Fibroblast of skin of left biceps (primary cell): ENCODE results near the gene FABP6.
"Not testable (repeated sequence)": the region's sequence is repeated elsewhere in the genome, so short reads cannot be mapped to it uniquely, and the experiment has no call there.

Experiments used
- DNase-seq, 2 experiments: peaks; one replicate each; pipeline ENCODE4 v3.0.0-alpha.2; 2013; ENCODE audit warnings: low read depth in 2 of 2

Gene FABP6

DNA sequence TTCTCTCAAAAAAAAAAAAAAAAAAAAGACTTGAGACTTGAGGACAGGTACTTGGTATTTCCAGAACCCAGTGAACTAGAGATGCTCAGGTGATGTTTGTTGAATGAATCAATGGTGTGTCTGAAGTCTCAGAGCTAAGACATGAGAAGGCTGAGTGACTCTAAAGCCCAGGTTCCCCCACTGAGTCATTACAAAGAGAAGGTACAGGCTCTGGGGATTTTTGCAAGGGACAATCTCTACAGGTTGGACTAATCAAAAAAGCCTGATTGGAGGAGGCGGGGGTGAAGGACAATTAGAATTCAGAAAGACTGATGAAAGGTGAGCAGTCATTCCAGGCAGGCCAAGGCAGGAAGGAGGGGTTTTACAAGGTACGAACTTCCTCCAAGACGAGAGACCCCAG is 8.2 kb upstream of the FABP6 start:
- DNase-seq = no peak

DNA sequence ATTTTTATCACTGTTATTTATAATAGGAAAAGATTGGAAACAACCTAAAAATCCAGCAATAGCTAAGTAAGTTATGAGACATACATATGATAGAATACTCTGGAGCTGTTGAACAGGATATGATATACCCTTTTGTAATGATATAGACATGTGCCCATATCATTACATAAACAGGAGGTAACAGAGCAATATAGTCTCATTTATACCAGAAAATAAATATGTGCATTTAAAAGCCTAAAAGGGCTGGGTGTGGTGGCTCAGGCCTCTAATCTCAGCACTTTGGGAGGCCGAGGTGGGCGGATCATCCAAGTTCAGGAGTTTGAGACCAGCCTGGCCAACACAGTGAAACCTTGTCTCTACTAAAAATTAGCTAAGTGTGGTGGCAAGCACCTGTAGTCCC is 2.3 kb upstream of the FABP6 start:
- DNase-seq = no peak

DNA sequence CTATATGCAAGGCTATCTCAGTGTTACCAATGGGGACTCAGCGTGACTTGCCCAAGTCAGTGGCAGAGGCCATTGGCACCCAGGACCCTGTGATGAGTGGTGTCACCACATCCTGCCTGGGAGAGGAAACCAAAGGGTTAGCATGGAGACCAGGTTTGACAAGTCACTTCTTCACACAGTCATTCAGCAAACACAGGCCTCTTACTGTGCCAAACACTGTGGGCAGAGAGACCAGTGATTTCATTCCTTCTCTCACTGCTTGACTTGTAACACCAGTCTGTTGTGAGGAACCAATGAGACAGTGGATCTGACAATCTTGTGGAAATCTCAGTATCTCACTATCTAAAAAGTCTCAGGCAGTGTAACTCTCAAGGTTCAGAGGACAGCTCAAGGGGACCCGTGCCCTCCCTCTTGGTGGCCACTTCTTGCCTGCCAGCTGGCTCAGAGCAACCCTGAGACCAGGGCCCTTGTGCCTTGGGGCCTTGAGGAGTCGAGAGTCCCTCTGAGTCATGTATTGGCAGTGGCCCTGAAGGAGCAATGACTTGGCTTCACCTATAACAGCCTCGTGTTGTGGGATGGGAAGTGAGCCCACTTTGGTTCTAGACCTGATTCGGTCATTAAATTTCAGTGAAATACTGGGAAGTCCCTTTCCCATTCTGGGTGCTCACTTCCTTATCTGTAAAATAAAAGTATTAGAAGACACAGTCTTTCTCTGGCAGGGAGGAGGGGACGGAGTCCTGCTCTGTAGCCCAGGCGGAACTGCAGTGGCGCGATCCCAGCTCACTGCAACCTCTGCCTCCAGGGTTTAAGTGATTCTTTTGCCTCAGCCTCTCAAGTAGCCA is 1.6 kb downstream of the FABP6 start:
- DNase-seq = peak in 1 of 2 experiments; percentile 0

DNA sequence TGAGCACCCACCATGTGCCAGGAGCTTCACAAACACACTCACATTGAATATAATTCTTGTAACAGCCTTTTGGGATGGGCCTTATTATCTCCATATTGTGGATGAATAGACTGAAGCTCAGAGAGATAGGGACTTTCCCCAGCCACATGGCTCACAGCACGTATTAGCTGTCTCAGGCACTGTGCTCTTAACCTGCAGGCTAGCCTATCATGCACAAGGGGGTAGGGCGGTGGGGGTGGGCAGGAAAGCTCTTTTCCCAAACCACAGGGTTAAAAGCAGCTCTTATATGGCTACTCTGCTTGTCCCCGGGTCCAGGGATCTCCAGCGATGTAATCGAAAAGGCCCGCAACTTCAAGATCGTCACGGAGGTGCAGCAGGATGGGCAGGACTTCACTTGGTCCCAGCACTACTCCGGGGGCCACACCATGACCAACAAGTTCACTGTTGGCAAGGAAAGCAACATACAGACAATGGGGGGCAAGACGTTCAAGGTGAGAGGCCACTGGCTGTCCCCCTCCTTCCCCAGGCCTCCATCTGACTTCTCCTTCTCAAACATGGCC is 2.6 kb downstream of the FABP6 start:
- DNase-seq = no peak

DNA sequence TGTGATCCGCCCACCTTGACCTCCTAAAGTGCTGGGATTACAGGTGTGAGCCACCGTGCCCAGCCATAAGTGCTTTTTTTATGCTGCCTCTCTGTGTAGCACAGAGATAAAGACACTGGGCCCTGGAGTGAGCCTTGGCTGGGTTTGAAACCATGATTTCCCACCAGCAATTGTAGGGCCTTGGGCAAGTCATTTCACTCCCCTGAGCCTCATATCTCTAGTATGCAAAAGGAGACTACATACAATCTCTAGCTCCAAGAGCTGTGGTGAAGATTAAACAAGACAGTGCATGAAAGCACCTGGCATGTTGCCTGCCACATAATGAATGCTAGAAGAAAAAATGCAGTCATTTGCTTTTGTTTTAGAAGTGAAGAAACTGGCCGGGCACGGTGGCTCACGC is 3.9 kb downstream of the FABP6 start:
- DNase-seq = no peak

DNA sequence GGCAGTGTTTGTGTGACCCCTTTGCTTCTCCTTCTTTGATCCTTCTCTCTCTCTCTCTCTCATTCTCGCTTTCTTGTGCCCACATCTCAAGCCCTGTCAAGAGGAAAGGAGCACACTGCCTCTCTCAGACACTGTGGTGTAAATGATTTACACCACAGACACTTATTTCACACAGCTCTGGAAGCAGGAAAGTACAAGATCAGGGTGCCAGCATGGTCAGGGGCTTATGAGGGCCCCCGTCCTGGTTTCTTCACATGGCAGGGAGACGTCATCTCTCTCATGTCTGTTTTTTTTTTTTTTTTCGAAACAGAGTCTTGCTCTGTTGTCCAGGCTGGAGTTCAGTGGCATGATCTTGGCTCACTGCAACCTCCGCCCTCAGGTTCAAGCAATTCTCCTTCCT is 6.4 kb downstream of the FABP6 start:
- no peak for DNase-seq

DNA sequence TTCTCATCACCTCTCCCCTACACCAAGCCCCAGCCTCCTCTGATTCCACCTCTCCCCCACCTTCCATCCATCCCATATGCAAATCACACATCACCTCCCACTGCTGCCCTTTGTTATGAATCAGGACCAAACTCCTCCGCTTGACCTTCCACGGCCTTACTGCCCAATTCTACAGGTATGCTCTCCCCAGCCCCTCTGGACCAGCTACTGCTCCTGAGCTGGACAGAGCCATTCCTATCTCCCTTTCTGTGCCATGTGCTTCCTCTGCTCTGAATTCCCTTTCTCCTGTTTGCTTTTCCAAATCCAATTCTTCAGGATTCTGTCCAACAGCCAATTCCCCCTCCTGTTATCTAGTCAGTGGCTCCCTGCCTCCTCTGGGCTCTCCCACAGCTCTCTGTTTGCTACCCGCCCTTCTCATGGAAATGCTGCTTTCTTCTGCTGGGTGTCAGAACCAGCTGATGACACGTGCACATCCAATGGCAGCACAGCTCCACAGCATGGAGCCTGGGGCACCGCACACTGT is 8.3 kb downstream of the FABP6 start:
- DNase-seq = no peak

DNA sequence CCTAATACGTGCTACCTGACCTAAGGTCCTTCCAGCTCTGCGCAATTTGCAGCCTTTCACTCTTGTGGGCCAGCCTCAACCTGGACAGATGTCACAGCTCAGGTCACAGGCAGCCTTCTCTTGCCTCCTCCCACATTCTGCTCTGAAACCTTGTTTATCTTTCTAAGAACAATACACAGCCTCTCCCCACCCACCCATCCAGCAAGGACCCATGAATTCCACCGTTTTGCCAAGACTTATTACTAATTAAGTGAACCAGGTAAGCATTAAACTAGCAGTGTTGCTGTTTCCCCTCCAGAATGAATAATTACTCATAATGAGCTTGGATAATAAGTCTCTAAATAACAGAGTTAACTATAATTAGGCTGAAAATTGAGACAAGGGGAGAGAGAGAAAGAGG is 11.0 kb downstream of the FABP6 start:
- no peak for DNase-seq

DNA sequence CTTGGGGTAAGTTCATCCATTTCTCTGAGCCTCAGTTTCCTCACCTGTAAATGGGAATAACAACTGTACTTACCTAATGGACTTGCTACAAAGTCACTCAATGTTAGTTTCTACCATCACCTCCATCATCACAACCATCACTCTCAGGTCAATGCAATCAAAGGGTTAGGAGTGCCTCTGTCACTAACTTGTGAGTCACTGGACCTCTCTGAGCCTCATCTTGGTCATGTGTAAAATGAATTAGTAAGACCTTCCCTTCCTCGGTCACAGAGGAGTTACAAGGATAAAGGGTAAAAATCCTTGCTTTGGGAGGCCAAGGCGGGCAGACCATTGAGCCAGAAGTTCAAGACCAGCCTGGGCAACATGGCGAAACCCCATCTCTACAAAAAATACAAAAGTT is 12.8 kb downstream of the FABP6 start:
- DNase-seq = no peak

DNA sequence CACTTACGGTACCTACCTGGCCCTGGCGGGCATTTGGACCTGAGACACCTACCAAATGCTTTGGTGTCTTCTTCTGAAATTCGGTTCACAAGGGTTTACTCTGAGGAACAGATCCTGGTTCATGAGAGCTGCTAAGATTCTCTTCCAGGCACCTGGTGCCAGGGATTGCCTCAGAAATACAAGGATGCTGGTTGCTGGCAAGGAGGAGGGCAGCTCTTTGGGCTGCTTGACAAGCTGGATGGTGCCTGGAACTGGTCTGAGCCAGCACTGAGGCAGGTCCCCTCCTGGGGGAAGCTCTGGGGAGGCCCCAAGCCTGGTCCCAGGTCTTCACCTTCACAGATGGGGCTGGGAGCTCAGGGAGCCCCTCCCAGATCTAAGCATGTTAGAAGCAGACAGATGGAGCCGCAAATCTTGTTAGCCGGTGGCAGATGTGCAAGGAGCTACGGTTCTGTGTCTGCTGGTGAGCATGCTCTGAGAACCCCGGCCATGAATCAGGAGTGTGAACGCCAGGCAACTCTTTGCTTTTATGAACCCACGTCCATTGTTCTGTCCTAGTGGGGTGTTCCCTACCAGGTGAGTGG is 16.3 kb downstream of the FABP6 start:
- no peak for DNase-seq

DNA sequence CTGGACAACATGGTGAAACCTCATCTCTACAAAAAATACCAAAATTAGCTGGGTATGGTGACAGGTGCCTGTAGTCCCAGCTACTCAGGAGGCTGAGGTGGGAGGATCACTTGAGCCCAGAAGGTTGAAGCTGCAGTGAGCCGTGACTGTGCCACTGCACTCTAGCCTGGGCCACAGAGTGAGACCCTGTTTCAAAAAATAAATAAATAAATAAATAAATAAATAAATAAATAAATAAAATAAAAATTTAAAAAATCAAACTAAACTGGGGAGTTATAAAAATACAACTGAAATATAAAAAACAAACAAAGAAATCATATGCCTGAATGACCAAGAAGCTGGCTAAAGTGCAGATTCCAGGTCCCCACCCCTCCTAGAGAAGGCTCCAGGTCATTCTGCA is 20.3 kb downstream of the FABP6 start:
- DNase-seq = not testable (repeated sequence)

DNA sequence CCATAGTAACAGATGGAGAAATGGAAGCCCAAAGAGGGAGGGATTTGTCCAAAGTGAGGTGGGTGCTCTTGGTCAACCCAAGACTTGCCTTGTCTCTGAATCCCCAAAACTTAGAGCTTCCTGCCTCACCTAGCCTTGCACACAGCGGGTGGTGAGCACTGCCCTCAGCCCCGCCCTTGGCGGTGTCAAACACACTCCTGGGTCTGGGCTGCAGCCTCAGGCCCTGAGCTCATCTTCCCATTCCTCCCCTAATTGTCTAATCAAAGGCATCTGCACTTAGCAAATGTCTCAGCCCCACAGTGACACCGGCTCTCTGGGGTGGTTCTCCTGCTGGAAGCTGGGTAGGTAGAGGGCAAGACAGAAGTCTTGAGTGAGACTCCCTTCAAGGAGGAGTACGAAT is 20.9 kb downstream of the FABP6 start:
- DNase-seq = no peak

DNA sequence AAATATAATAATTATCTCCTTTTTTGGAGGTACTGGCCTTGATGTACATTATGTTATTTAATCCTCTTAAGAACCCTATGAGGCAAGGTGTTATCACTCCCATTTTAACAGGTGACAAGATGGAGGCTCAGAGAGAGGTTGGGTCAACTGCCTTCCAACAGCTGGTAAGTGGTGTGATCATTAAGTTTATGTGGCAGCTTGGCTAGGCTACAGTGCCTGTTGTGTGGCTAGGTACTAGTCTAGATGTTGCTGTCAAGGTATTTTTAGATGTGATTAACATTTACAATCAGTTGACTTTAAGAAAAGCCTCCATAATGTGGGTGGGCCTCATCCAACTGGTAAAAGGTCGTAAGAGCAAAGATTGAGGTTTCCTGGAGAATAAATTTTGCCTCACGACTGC is 21.5 kb downstream of the FABP6 start:
- no peak for DNase-seq

DNA sequence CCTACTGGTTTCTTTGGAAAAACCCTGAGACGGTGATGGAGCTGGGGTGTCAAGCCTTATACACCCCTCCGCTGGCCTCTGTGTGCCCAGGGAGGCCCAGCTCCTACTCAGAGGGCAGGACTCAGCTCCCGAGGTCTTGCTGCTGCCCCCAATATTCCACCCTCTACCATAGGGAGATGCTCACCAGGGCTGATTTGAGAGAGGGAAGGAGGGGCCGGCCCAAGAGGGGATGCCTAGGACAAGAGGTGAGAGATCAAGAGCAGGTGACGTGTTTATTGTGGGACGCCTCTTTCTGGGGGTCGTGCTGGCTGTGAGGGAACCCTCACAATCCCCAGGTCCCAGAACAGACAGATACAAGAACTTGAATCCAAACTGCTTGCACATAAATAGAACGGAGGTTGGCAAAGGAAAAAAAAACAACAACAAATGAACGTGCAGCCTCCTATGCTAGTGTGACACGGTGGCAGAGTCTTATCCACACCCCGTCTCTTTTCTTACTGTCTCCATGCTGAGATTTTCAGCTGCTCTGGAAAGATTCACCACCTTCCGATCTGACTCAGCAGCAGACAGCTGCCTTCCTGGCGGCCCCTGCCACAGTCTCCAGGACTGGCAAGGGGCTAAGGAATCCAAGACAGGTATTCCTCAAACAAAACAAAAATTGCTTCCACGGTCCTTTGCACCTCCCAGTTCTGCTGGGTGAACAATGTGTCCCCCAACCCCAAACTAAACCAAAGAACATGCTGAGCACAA is 22.3 kb downstream of the FABP6 start:
- DNase-seq = no peak

DNA sequence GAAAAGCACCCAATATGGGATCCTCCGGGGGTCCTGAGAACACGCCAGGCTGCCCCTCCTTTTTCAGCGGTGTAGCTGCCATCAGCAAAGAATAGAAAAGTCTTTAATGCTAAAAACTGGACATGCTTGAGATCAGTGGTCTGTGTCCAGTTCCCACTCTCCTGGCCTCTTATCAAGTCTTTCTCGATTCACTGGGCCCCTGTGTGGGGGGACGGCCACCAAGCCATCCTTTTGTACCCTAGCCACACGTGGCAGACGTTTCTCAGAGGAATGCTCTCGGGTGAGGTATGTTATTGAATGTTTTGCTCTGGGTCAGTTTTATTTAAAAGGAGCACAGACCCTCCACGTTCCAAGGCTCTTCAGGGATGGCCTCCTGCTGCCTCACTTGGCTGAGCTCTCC is 23.6 kb downstream of the FABP6 start:
- no peak for DNase-seq

DNA sequence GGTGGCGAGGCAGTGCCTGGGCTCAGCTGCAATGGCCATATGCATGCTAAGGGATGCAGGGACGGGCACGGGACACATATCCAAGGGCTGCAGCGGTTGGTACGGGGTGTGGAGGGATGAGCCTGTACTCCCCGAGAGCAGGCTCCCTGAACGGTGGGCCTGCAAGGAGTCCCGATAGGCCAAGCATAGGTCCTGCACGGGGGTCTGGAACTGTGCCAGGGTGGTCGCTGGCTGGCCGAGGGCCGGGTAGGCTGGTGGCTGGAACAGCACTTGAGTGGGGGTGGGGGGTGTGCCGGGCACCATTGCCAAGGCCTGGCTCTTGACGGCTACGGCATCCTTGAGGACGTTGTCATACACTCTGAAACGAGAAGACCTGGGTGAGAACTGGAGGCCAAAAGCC is 24.1 kb downstream of the FABP6 start:
- no peak for DNase-seq

DNA sequence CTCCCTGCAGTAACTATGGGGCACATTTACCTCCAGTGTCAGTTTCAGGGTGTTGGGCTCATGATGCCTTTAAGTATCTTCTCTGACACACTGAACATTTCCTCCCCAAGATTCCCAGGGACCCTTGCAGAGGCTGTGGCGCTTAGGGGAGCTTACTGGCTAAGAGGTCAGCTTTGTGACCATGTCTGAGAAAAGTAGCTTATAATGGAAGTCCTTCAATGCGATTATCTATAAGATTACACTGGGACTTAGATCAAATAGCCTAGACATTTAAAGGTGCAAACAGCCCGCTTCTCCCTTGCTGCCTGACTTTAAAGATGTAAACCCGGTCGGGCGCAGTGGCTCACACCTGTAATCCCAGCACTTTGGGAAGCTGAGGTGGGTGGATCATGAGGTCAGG is 25.4 kb downstream of the FABP6 start:
- no peak for DNase-seq

DNA sequence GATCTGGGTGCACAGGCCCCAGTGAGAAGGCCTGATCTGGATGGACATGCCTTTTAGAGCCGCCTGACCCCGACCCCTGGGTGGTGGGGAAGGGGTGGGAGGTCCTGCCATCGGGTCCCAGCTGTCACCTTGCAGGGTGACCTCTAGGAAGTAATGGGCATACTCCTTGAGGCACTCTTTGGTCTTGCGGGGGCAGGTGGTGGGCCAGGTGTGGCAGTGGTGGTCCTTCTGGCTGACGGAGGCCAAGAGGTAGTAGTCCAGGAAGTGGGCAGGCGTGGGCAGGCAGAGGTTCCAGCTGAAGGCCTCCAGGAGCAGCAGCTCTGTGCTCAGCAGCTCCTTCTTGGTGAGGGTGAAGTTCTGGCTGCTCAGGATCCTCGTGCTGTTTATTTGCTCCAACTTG is 30.0 kb downstream of the FABP6 start:
- DNase-seq = no peak

DNA sequence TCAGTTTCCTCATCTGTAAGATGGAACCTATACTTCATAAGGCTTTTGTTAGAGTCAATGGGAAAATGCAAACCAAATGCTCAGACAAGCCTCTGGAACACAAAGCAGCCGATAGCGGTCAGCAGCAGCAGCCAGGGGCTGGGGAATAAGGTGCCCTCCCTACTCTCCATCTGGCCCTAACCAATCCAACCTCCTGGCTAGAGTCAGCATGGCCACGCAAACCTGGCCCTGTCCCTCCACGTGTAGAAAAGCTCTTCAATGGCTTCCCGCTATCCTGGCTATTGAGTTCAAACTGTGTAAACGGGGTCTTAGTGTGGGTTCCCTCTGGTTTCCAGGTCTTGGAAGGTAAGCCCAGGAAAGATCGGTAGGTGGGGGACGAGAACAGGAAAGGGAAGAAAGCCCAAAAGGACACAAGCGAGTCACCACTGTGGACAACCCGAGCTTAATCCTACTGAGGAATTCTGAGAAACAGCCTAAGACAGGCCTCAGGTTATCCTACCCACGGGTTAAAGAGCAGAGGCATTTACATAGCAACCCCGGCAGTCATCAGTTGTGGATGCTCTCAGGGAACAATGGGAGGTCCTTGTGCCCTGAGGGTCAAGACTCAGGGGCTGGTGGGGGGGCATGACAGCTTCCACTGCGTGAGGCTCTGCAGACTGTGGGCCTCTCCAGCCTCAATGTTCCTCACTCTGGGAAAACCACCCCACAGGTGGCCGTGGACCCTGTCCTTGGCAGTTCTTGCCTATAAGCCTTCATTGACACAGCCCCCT is 30.9 kb downstream of the FABP6 start:
- no peak for DNase-seq

DNA sequence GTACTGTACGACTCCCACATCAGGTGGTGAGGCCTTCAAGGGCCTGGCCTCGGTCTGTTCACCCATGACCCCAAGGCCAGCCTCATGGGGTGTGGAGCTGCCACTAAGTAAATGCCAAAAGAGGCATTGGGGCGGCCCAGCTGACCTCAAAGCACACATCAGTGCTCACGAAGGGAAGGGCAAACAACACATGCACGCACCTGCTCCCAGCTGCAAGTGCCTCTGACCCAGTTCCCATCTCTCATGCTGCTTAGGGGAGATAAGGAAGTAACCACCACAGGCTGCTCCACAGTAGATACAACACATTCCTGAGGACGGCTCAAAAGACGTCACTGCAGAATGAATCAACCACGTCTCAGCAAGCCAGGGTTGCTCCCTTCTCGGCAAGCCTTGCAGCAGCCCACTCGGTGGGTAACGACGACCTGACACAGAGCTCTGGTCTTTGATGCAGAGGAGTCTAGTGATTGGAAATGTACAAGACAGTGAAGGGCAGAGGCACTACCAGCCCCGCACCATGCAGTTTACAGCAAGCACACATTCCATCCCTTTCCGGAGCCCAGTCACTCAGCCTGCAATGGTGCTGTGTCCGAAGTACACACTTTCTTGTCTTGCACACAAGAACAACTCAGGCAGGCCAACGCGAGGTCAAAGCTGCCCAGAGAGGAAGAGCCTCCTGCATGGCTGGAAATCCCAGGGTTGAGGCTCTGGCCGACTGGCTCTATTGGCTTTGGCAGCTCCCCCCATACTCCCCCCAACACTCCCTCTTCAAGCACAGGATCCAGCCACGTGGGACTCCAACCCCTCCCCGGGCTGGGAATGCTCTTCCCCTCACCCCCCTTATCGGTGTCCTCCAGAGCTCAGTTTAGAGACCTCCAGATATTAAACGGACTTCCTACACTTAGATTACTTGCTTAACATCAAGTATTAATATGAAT is 31.8 kb downstream of the FABP6 start:
- peak; percentile 4 to 10 for DNase-seq
